Testis (tissue), 2 donors: ENCODE measurements around the gene HORMAD2.
"Not testable (repeated sequence)": the region's sequence is repeated elsewhere in the genome, so short reads cannot be mapped to it uniquely, and the experiment has no call there.

ENCODE experiments used
- CTCF ChIP-seq, 3 experiments: fragments of 450-650 bp in 2 of 3; fragments of 200-600 bp in 1 of 3; sonication (generic) in 1 of 3; IDR thresholded peaks; one replicate each; pipeline ENCODE4 v1.5.1; 2016 to 2019; ENCODE audit warnings: antibody characterized with exemption in 3 of 3, mild to moderate bottlenecking in 2 of 3, moderate library complexity in 1 of 3
- POLR2A ChIP-seq: fragments of 450-650 bp; IDR thresholded peaks from one replicate; pipeline ENCODE4 v1.6.1; 2017; ENCODE audit warnings: antibody characterized with exemption, mild to moderate bottlenecking, moderate library complexity

- TF ChIP-seq CTCF (IDR thresholded peaks at IDR 0.05); POLR2A: not testable (repeated sequence)
Measured at GRCh38 chr22:30100770-30101169, 20.5 kb downstream of the HORMAD2 start.
